MCF 10A (cell line): Measurements from ENCODE around the gene SH3D19. TPM values are rescaled to one million over a fixed set of nuclear protein-coding genes. Genes with fewer than 3 reads are reported as not detected.

Experiments used
- BruUV-seq: library from RNA; stranded (reverse); fragments of 400-500 nt; replicated peaks from 2 replicates; lab custom pipeline; 2021; lab: Mats Ljungman, UMichigan
- CTCF ChIA-PET: fragments of 300-600 bp; sonication (Branson Sonifier 250); formaldehyde crosslinking; extraction: SDS; loops from one replicate; lab custom pipeline; 2021; ENCODE audit warnings: antibody characterized with exemption, inconsistent platforms; lab: Yijun Ruan, JAX
- POLR2A ChIA-PET: fragments of 300-600, 350-650 bp; sonication (Branson Sonifier 250); formaldehyde crosslinking; extraction: SDS; loops from one replicate; lab custom pipeline; 2020; ENCODE audit warnings: antibody characterized with exemption, inconsistent platforms; lab: Yijun Ruan, JAX
- DNase-seq: peaks from one replicate; pipeline ENCODE4 v3.0.0-alpha.2; 2018; ENCODE audit not compliant: unreplicated experiment
- H3K27ac Mint-ChIP-seq: one replicate; pipeline ENCODE4 v1.8.0; 2022; ENCODE audit warnings: mild to moderate bottlenecking, low read depth, mixed read lengths; ENCODE audit not compliant: unreplicated experiment
- H3K27me3 Mint-ChIP-seq: one replicate; pipeline ENCODE4 v1.8.0; 2022; ENCODE audit warnings: mixed read lengths; ENCODE audit not compliant: insufficient read depth, unreplicated experiment
- H3K36me3 Mint-ChIP-seq: one replicate; pipeline ENCODE4 v1.8.0; 2022; ENCODE audit warnings: mild to moderate bottlenecking, moderate library complexity, mixed read lengths; ENCODE audit not compliant: insufficient read depth, unreplicated experiment
- H3K4me1 Mint-ChIP-seq: one replicate; pipeline ENCODE4 v1.8.0; 2022; ENCODE audit warnings: mixed read lengths; ENCODE audit not compliant: insufficient read depth, unreplicated experiment
- H3K4me3 Mint-ChIP-seq: one replicate; pipeline ENCODE4 v1.8.0; 2022; ENCODE audit warnings: mild to moderate bottlenecking, moderate library complexity, mixed read lengths; ENCODE audit not compliant: unreplicated experiment
- H3K9me3 Mint-ChIP-seq: one replicate; pipeline ENCODE4 v1.8.0; 2022; ENCODE audit warnings: mixed read lengths; ENCODE audit not compliant: unreplicated experiment
- intact Hi-C: fragments of 100-400 bp; cut with micrococcal nuclease; formaldehyde crosslinking; loops from 2 replicates; pipeline ENCODE4 v1.14.1; 2022
- total RNA-seq: library from RNA; stranded (reverse); gene quantifications from 2 replicates; pipeline ENCODE4 v1.2.3, GENCODE V29; 2022
- TF ChIP-seq, protein P1 (sequence below): fragments of 200-600 bp; IDR thresholded peaks from one replicate; pipeline ENCODE4 v1.8.0; 2022; ENCODE audit warnings: antibody characterized with exemption, mild to moderate bottlenecking; ENCODE audit not compliant: unreplicated experiment

SH3D19 gene
- total RNA-seq, 1 experiment from 2014 or later: 51.3 TPM

DNA sequence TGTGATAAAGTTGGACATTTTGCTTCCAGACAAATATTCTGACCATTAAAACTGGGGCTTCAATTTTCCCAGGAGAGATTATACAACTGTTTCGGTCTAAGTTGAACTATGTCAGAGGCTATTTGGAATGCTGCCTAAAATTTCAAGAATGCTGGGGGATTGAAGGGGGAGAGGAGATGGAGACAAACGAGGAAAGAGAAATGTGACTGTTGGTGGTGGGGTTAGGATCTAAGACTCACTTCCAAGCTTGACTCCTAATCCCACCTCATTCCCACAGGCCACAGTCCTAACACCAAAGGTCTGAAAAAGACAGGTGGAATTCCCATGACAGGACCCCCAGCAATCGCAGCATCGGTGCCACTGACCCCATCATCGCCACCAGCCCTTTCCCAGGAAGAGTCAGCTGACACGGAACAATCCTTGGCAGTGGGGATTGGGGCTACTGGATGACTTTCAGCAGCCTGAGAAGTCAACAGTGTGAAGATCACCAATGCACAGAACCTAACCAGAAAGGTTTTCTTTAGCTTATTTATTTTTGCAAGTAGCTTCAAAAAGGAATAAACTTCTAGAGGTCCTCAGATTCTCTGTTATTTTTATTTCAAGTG lies 122.5 kb downstream of the SH3D19 start:
- Mint-ChIP-seq H3K4me3 (no peak overlapping the region), H3K27me3 (no peaks in the 10 kb centered on the region), H3K36me3 (no peaks in the 10 kb centered on the region), H3K9me3 (no peaks in the 10 kb centered on the region), H3K27ac (no peak overlapping the region), H3K4me1 (no peaks in the 10 kb centered on the region)
- TF ChIP-seq, protein P1, sequence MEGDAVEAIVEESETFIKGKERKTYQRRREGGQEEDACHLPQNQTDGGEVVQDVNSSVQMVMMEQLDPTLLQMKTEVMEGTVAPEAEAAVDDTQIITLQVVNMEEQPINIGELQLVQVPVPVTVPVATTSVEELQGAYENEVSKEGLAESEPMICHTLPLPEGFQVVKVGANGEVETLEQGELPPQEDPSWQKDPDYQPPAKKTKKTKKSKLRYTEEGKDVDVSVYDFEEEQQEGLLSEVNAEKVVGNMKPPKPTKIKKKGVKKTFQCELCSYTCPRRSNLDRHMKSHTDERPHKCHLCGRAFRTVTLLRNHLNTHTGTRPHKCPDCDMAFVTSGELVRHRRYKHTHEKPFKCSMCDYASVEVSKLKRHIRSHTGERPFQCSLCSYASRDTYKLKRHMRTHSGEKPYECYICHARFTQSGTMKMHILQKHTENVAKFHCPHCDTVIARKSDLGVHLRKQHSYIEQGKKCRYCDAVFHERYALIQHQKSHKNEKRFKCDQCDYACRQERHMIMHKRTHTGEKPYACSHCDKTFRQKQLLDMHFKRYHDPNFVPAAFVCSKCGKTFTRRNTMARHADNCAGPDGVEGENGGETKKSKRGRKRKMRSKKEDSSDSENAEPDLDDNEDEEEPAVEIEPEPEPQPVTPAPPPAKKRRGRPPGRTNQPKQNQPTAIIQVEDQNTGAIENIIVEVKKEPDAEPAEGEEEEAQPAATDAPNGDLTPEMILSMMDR: no peak
- ChIA-PET POLR2A (interaction anchor here (0.6 kb wide), 1 partner anchor 11 kb away, joined by 3 read pairs; no protein-coding TSS in a partner anchor), CTCF (no interaction called here)
- no TSS peak for BruUV-seq
- intact Hi-C loops: no loop called here
- no peak for DNase-seq

DNA sequence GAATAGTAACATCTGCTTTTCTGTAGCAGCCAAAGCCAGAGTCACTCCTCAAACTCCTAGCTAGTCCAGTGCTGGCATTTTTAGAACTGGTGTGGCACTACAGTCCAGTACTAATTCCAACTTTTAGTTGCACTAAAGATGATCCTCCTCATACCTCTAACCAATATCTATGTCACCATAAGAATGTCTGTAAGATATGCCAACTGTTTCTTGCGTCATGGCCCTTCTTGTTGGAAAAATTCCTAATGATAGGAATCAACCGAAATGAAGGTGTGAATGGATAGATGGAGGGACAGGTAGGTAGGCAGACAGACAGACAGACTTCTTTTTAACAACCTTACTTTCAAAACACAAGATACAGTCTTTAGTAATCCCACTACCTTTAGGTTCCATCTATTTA lies 123.0 kb downstream of the SH3D19 start:
- BruUV-seq: no TSS peak
- no peaks in the 10 kb centered on the region for H3K27me3 Mint-ChIP-seq

DNA sequence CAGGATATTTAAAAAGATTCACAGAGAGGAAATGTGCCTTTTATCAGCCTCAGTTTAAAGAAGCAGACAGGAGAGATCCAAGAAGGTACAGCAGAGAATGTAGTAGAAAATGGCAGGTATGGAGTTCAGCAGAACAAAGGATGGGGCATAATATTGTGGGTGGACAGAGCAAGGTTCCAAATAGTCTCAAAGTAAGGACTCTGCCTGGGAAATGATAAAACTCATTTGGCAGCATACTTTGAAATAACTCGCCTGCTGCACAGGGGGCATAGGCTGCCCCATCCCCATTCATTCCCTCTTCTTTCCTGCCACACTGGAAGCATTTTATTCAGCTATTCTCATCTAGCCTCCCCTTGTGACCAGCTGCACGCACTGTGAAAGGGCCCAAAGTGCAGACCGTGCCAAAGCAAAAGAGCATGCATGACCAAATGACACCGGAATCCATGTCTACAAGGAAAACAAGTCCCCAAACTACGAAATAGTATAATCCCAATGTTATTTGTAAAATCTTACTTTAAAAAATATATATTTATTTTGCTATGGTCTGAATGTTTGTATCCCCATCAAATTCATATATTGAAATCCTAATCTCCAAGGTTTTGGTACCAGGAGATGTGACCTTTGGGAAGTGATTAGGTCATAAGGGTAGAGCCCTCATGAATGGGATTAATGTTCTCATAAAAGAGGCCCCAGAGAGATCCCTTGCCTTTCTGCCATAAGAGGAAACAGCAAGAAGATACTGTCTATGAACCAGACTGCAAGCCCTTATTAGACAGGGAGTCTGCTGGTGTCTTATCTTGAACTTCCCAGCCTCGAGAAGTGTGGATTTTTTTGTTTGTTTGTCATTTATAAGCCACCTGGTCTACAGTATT lies 125.8 kb downstream of the SH3D19 start:
- H3K4me3 Mint-ChIP-seq: no peak overlapping the region
- no peaks in the 10 kb centered on the region for H3K36me3 Mint-ChIP-seq
- no peak for DNase-seq
- no peaks in the 10 kb centered on the region for H3K9me3 Mint-ChIP-seq
- BruUV-seq: no TSS peak
- peaks cover 20% of the 10 kb centered on the region for H3K4me1 Mint-ChIP-seq
- CTCF ChIA-PET: no interaction called here
- no peaks in the 10 kb centered on the region for H3K27me3 Mint-ChIP-seq
- POLR2A ChIA-PET: interaction anchor here (0.6 to 1.5 kb wide), 3 partner anchors 19 to 126 kb away, joined by 3 to 5 read pairs (median 3); partner anchors contain the start of gene SH3D19
- intact Hi-C loops: no loop called here
- H3K27ac Mint-ChIP-seq: no peak overlapping the region
- TF ChIP-seq, protein P1: no peak

More for the DNA sequence above, 123.0 kb downstream of the SH3D19 start:
- intact Hi-C loops: no loop called here
- H3K27ac Mint-ChIP-seq: no peak overlapping the region
- no peak overlapping the region for H3K4me3 Mint-ChIP-seq
- TF ChIP-seq, protein P1: no peak
- H3K9me3 Mint-ChIP-seq: no peaks in the 10 kb centered on the region
- H3K36me3 Mint-ChIP-seq: no peaks in the 10 kb centered on the region
- ChIA-PET CTCF (no interaction called here), POLR2A (no interaction called here)
- no peak for DNase-seq
- H3K4me1 Mint-ChIP-seq: peaks cover 2% of the 10 kb centered on the region

DNA sequence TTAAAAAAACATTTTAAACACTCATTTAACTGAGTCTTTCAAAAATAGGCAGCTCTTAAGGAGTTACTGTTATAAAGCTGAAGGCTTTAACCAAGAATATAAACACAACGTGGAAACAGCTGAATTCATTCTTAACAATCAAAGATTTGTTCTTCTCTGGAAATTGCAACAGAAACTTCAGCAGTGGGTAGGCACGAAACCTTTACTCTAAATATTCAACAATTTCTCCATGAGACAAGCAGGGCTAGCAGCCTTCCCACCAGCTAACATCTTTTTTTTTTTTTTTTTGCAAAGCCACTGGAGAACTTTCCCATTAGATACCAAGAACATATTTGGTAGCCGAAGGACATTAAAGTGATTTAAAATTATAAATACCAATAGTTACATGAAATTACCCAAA lies 126.7 kb downstream of the SH3D19 start:
- Mint-ChIP-seq H3K27ac (no peak overlapping the region), H3K9me3 (no peaks in the 10 kb centered on the region), H3K27me3 (no peaks in the 10 kb centered on the region), H3K4me3 (no peak overlapping the region), H3K4me1 (peaks cover 20% of the 10 kb centered on the region), H3K36me3 (no peaks in the 10 kb centered on the region)
- ChIA-PET CTCF (interaction anchor here (0.7 kb wide), 1 partner anchor 49 kb away, joined by 3 read pairs; no protein-coding TSS in a partner anchor), POLR2A (interaction anchor here (0.5 to 3.6 kb wide), 7 partner anchors 13 to 1062 kb away, joined by 3 to 20 read pairs (median 3); partner anchors contain the start of gene SH3D19)
- no peak for DNase-seq
- intact Hi-C loops: no loop called here
- BruUV-seq: no TSS peak
- TF ChIP-seq, protein P1: no peak
